ENCODE measurements around the gene EIF4E. TPM values are rescaled to one million over a fixed set of nuclear protein-coding genes. Genes with fewer than 3 reads are reported as not detected.
"Not testable (repeated sequence)": the region's sequence is repeated elsewhere in the genome, so short reads cannot be mapped to it uniquely, and the experiment has no call there.

The EIF4E gene
- total and polyA plus RNA-seq, 2 donors (not counting 1 experiment from before 2014, with no cell fraction given), result 20.9 to 71.2 TPM

- no peak overlapping the region for H3K4me3 Mint-ChIP-seq
- no peaks in the 10 kb centered on the region for H3K9me3 Mint-ChIP-seq (ENCODE audit: insufficient read depth)
- H3K27ac ChIP-seq (ENCODE audit: low read length in 2 of 2), result no peak overlapping the region
- intact Hi-C loops (cut with micrococcal nuclease), result no loop called here
- no peaks in the 10 kb centered on the region for H3K27me3 ChIP-seq (replicated peaks in 1 of 4; ENCODE audit: control extremely low read depth in 1 of 4, control insufficient read depth in 3 of 4, insufficient read depth in 4 of 4, low read length in 3 of 4)
- H3K9me3 ChIP-seq (ENCODE audit: control extremely low read depth in 1 of 3, control insufficient read depth in 2 of 3, insufficient read depth in 1 of 3, low read length in 2 of 3), result no peaks in the 10 kb centered on the region
- no peaks in the 10 kb centered on the region for H4K20me1 ChIP-seq (ENCODE audit: control insufficient read depth, insufficient read depth, low read length, poor library complexity, severe bottlenecking)
- H3K4me1 Mint-ChIP-seq, result no peaks in the 10 kb centered on the region
- POLR2A ChIA-PET, result no interaction called here
- TF ChIP-seq, protein P1, sequence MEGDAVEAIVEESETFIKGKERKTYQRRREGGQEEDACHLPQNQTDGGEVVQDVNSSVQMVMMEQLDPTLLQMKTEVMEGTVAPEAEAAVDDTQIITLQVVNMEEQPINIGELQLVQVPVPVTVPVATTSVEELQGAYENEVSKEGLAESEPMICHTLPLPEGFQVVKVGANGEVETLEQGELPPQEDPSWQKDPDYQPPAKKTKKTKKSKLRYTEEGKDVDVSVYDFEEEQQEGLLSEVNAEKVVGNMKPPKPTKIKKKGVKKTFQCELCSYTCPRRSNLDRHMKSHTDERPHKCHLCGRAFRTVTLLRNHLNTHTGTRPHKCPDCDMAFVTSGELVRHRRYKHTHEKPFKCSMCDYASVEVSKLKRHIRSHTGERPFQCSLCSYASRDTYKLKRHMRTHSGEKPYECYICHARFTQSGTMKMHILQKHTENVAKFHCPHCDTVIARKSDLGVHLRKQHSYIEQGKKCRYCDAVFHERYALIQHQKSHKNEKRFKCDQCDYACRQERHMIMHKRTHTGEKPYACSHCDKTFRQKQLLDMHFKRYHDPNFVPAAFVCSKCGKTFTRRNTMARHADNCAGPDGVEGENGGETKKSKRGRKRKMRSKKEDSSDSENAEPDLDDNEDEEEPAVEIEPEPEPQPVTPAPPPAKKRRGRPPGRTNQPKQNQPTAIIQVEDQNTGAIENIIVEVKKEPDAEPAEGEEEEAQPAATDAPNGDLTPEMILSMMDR (IDR thresholded peaks at IDR 0.05), result no peak
- TF ChIP-seq EZH2 (IDR thresholded peaks at IDR 0.05; ENCODE audit: borderline replicate concordance, insufficient read depth, low read depth, low read length, poor library complexity, severe bottlenecking), result no peak
- no peak overlapping the region for H3K4me2 ChIP-seq (replicated peaks; ENCODE audit: low read depth, low read length, poor library complexity, severe bottlenecking)
- 100% methylated on average over 1 of the region's 2 CpGs for WGBS (ENCODE audit: insufficient coverage)
- H2AFZ ChIP-seq (ENCODE audit: insufficient read depth, low read depth, low read length, poor library complexity, severe bottlenecking), result no peak overlapping the region
- peaks cover 3 to 8% of the 10 kb centered on the region in 2 experiments for H3K36me3 ChIP-seq (replicated peaks in 1 of 2; ENCODE audit: control extremely low read depth in 1 of 2, control insufficient read depth in 1 of 2, extremely low read depth in 1 of 2, insufficient read depth in 2 of 2, low read length in 1 of 2)
- no peak overlapping the region for H3K4me3 ChIP-seq (ENCODE audit: control extremely low read depth in 1 of 5, extremely low read depth in 1 of 5, insufficient read depth in 1 of 5, low read depth in 2 of 5, low read length in 4 of 5)
- no peaks in the 10 kb centered on the region for H3K27me3 Mint-ChIP-seq
- H3K9ac ChIP-seq (ENCODE audit: low read length), result no peak overlapping the region
- ATAC-seq (ENCODE audit: low read depth) (no peak), DNase-seq (no peak)
- no peaks in the 10 kb centered on the region for H3K79me2 ChIP-seq (ENCODE audit: control insufficient read depth, insufficient read depth, low read length)
- CTCF ChIA-PET, result no interaction called here
- H3K27ac Mint-ChIP-seq, result no peak overlapping the region
- no peaks in the 10 kb centered on the region for H3K4me1 ChIP-seq (ENCODE audit: control insufficient read depth in 2 of 2, insufficient read depth in 2 of 2, low read length in 2 of 2)
These were observed 55.9 kb downstream of the EIF4E start for GRCh38 chr4:98873059-98873458.

DNA sequence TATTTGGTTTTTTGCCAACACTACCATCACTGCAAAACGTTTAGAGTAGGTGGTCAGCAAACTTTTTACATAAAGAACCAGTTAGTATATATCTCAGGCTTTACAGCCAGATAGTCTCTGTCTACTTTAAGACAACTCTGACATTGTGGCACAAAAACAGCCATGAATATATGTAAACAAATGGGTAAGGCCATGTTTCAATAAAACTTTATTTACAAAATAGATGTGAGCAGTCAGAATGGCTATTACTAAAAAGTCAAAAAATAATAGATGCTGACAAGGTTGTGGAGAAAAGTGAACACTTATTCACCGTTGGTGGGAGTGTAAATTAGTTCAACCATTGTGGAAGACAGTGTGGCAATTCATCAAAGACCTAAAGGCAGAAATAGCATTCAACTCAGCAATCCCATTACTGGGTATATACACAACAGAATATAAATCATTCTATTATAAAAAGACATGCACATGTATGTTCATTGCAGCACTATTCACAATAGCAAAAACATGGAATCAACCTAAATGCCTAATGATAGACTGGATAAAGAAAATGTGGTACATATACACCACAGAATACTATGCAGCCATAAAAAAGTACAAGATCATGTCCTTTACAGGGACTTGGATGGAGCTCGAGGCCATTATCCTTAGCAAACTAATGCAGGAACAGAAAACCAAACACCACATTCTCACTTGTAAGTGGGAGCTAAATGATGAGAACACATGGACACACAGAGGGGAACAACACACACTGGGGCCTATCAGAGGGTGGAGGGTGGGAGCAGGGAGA is 56.6 kb downstream of the EIF4E start:
- H3K27ac ChIP-seq (ENCODE audit: low read length in 2 of 2); H3K9me3 Mint-ChIP-seq (ENCODE audit: insufficient read depth); H3K9me3 ChIP-seq (ENCODE audit: control extremely low read depth in 1 of 3, control insufficient read depth in 2 of 3, insufficient read depth in 1 of 3, low read length in 2 of 3); intact Hi-C loops (cut with micrococcal nuclease); H3K4me2 ChIP-seq (replicated peaks; ENCODE audit: low read depth, low read length, poor library complexity, severe bottlenecking); H3K4me3 Mint-ChIP-seq; H3K4me1 ChIP-seq (ENCODE audit: control insufficient read depth in 2 of 2, insufficient read depth in 2 of 2, low read length in 2 of 2); H3K27me3 ChIP-seq (replicated peaks in 1 of 4; ENCODE audit: control extremely low read depth in 1 of 4, control insufficient read depth in 3 of 4, insufficient read depth in 4 of 4, low read length in 3 of 4); H3K27me3 Mint-ChIP-seq; H2AFZ ChIP-seq (ENCODE audit: insufficient read depth, low read depth, low read length, poor library complexity, severe bottlenecking); CTCF ChIA-PET; H4K20me1 ChIP-seq (ENCODE audit: control insufficient read depth, insufficient read depth, low read length, poor library complexity, severe bottlenecking); H3K9ac ChIP-seq (ENCODE audit: low read length); H3K79me2 ChIP-seq (ENCODE audit: control insufficient read depth, insufficient read depth, low read length); DNase-seq; POLR2A ChIA-PET; H3K4me1 Mint-ChIP-seq; ATAC-seq (ENCODE audit: low read depth); H3K4me3 ChIP-seq (ENCODE audit: control extremely low read depth in 1 of 5, extremely low read depth in 1 of 5, insufficient read depth in 1 of 5, low read depth in 2 of 5, low read length in 4 of 5); H3K36me3 ChIP-seq (replicated peaks in 1 of 2; ENCODE audit: control extremely low read depth in 1 of 2, control insufficient read depth in 1 of 2, extremely low read depth in 1 of 2, insufficient read depth in 2 of 2, low read length in 1 of 2); H3K27ac Mint-ChIP-seq: not testable (repeated sequence)
- WGBS (ENCODE audit: insufficient coverage), result no CpG with 5 or more reads among the region's 3 CpGs

Data from B cell (primary cell).